Measurements from ENCODE around the gene CREBBP.

DNA sequence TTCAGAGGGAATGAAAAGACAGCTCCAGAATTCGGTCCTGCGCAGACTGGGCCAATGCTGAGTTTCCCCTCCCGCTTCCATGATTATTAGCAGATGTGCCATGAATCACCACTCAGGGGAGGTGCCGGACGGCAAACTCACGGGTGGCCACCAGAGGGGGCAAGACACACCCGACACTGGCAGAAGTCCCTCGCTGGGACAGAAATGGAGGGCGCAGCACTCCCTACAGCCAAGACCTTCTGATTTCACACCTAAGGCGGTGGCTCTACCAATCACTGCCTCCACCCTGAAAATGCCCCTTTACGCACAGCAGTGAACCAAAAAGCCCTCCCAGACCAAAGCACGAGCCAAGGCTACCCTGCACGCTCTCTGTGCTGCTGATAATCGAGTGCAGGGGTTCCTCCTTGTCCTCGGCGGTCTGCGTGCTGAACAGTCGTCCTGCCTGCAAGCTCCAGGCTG, 190.0 kb downstream of the CREBBP start:
- TF ChIP-seq CTCF (IDR thresholded peaks at IDR 0.05), result peak; percentile 88 to 95 (median 91)
- TF ChIP-seq POLR2A (IDR thresholded peaks at IDR 0.05), result no peak
